ENCODE data around the gene FMN2. TPM values are rescaled to one million over a fixed set of nuclear protein-coding genes. Genes with fewer than 3 reads are reported as not detected.

Gene FMN2
- total RNA-seq, 1 donor from 2014 or later, result not detected

GRCh38 chr1:240098534-240098933 lies 6.9 kb downstream of the FMN2 start:
- no peak for DNase-seq (ENCODE audit: low read depth in 2 of 2)

GRCh38 chr1:240099329-240099728 lies 7.6 kb downstream of the FMN2 start:
- DNase-seq (ENCODE audit: low read depth in 2 of 2), result no peak

GRCh38 chr1:240099748-240100147 lies 8.1 kb downstream of the FMN2 start:
- no peak for DNase-seq (ENCODE audit: low read depth in 2 of 2)

- no peak for DNase-seq (ENCODE audit: low read depth in 2 of 2)
Measured at GRCh38 chr1:240100371-240100934, 8.8 kb downstream of the FMN2 start.

GRCh38 chr1:240101306-240101705 lies 9.6 kb downstream of the FMN2 start:
- no peak for DNase-seq (ENCODE audit: low read depth in 2 of 2)

- DNase-seq (ENCODE audit: low read depth in 2 of 2), result no peak
Measured at GRCh38 chr1:240101737-240102136, 10.1 kb downstream of the FMN2 start.

GRCh38 chr1:240104672-240105071 lies 13.0 kb downstream of the FMN2 start:
- no peak for DNase-seq (ENCODE audit: low read depth in 2 of 2)

GRCh38 chr1:240107058-240107684 lies 15.5 kb downstream of the FMN2 start:
- no peak for DNase-seq (ENCODE audit: low read depth in 2 of 2)

- DNase-seq (ENCODE audit: low read depth in 2 of 2), result no peak
Measured at GRCh38 chr1:240109130-240109529, 17.4 kb downstream of the FMN2 start.

- no peak for DNase-seq (ENCODE audit: low read depth in 2 of 2)
Measured at GRCh38 chr1:240109920-240110636, 18.4 kb downstream of the FMN2 start.

- DNase-seq (ENCODE audit: low read depth in 2 of 2), result no peak
Measured at GRCh38 chr1:240111558-240111957, 19.9 kb downstream of the FMN2 start.

- no peak for DNase-seq (ENCODE audit: low read depth in 2 of 2)
Measured at GRCh38 chr1:240114222-240114621, 22.5 kb downstream of the FMN2 start.

- DNase-seq (ENCODE audit: low read depth in 2 of 2), result no peak
Measured at GRCh38 chr1:240115831-240116230, 24.1 kb downstream of the FMN2 start.

- no peak for DNase-seq (ENCODE audit: low read depth in 2 of 2)
Measured at GRCh38 chr1:240116831-240117769, 25.4 kb downstream of the FMN2 start.

- no peak for DNase-seq (ENCODE audit: low read depth in 2 of 2)
Measured at GRCh38 chr1:240117930-240118329, 26.2 kb downstream of the FMN2 start.

GRCh38 chr1:240122639-240123613 lies 31.2 kb downstream of the FMN2 start:
- no peak for DNase-seq (ENCODE audit: low read depth in 2 of 2)

GRCh38 chr1:240126821-240127220 lies 35.1 kb downstream of the FMN2 start:
- no peak for DNase-seq (ENCODE audit: low read depth in 2 of 2)

- no peak for DNase-seq (ENCODE audit: low read depth in 2 of 2)
Measured at GRCh38 chr1:240128366-240128765, 36.7 kb downstream of the FMN2 start.

GRCh38 chr1:240134113-240134512 lies 42.4 kb downstream of the FMN2 start:
- DNase-seq (ENCODE audit: low read depth in 2 of 2), result no peak

GRCh38 chr1:240134596-240134995 lies 42.9 kb downstream of the FMN2 start:
- DNase-seq (ENCODE audit: low read depth in 2 of 2), result no peak

- DNase-seq (ENCODE audit: low read depth in 2 of 2), result no peak
Measured at GRCh38 chr1:240136402-240136801, 44.7 kb downstream of the FMN2 start.
